Gastroesophageal sphincter (tissue), 4 donors: ENCODE measurements around the gene PRKAR2A. TPM values are rescaled to one million over a fixed set of nuclear protein-coding genes. Genes with fewer than 3 reads are reported as not detected.
"Not testable (repeated sequence)": the region's sequence is repeated elsewhere in the genome, so short reads cannot be mapped to it uniquely, and the experiment has no call there.

Source experiments
- ATAC-seq: fragments of 150-250 bp; one replicate; pipeline ENCODE4 v1.9.1; 2016; ENCODE audit warnings: mild to moderate bottlenecking, moderate library complexity
- H3K27ac ChIP-seq, 4 donors: fragments of 200-600 bp; sonication (generic) in 3 of 4; 1 replicate in 3 of 4; 2 replicates in 1 of 4; pipeline ENCODE4 v1.5.1; 2016 to 2019
- H3K27me3 ChIP-seq: fragments of 200-600 bp; sonication (generic); one replicate; pipeline ENCODE4 v1.5.1; 2019
- H3K36me3 ChIP-seq, 2 donors: fragments of 200-600 bp; sonication (generic); one replicate each; pipeline ENCODE4 v1.5.1; 2019; ENCODE audit warnings: control low read depth in 1 of 2
- H3K4me1 ChIP-seq, 3 donors: fragments of 200-600 bp; sonication (generic); 1 replicate in 2 of 3; 2 replicates in 1 of 3; pipeline ENCODE4 v1.5.1; 2016 to 2019; ENCODE audit warnings: control low read depth in 2 of 3
- H3K4me3 ChIP-seq, 2 donors: fragments of 200-600 bp; sonication (generic); one replicate each; pipeline ENCODE4 v1.5.1; 2019; ENCODE audit warnings: mild to moderate bottlenecking in 1 of 2, moderate library complexity in 1 of 2
- H3K9me3 ChIP-seq, 3 donors: fragments of 200-600 bp; sonication (generic); one replicate each; pipeline ENCODE4 v1.5.1; 2017 to 2019; ENCODE audit warnings: control low read depth in 2 of 3
- EP300 ChIP-seq: sonication (generic); formaldehyde crosslinking; IDR thresholded peaks from one replicate; pipeline ENCODE4 v1.6.1; 2017; ENCODE audit warnings: antibody characterized with exemption, mild to moderate bottlenecking
- POLR2A ChIP-seq, 2 donors: fragments of 450-650 bp; IDR thresholded peaks; one replicate each; pipeline ENCODE4 v1.6.1; 2017; ENCODE audit warnings: antibody characterized with exemption in 2 of 2, mild to moderate bottlenecking in 2 of 2, moderate library complexity in 1 of 2
- POLR2AphosphoS5 ChIP-seq: sonication (generic); formaldehyde crosslinking; IDR thresholded peaks from one replicate; pipeline ENCODE4 v1.6.1; 2017; ENCODE audit warnings: antibody characterized with exemption
- WGBS, 2 donors: methylation state at CpG; one replicate each; pipeline ENCODE4 v1.1.5; 2018; ENCODE audit warnings: low coverage in 1 of 2; 5-methylcytosine and 5-hydroxymethylcytosine counted together
- total RNA-seq, 4 donors: library from RNA; depleted of rRNA; stranded (reverse); fragments of >200 nt; gene quantifications; one replicate each; pipeline ENCODE4 v1.1.0, GENCODE V29; 2016
- TF ChIP-seq, protein P1 (sequence below), 4 experiments: fragments of 200-600 bp in 2 of 4; fragments of 450-650 bp in 2 of 4; sonication (generic) in 1 of 4; IDR thresholded peaks; one replicate each; pipeline ENCODE4 v1.5.1; 2017 to 2019; ENCODE audit warnings: antibody characterized with exemption in 4 of 4, mild to moderate bottlenecking in 2 of 4, moderate library complexity in 2 of 4

PRKAR2A gene
- total RNA-seq, 4 donors from 2014 or later = 33.7 to 45.0 (median 44.0) TPM

DNA sequence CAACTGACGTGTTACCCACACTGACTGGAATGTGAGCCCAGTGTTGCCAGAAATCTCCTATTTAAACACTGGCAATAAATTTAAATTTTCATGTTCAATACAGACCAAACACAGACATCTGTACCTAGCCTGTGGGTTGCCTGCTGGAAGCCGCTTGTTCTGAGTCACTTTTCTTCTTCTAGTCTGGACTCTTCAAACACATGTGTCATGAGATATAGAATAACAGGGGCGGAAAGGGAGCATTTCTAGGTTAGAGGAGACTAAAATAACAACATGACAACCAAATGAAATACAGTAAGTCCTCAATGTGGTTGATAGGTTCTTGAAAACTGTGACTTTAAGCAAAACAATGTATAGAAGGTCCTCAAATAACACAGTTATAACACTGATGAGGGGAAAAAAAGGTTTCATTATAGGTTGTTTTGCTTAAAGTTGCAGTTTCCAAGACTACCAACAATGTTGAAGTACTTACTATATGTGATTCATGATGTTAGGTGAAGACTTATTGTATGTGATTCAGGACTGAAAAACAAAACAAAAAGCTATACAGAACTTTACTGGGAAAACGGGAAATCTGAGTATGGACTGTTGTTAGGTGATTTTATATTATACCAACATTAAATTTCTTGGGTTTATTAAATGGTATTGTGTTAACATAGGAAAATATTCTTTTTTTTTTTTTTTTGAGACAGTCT, 63.1 kb downstream of the PRKAR2A start:
- WGBS, 2 donors = 77 to 83% methylated on average over 4 of the region's 4 CpGs
- no peaks in the 10 kb centered on the region for H3K4me1 ChIP-seq
- H3K27me3 ChIP-seq = no peaks in the 10 kb centered on the region
- peaks cover 0 to 85% of the 10 kb centered on the region in 2 donors for H3K36me3 ChIP-seq
- no peak overlapping the region for H3K27ac ChIP-seq
- H3K9me3 ChIP-seq = no peaks in the 10 kb centered on the region
- TF ChIP-seq POLR2A (IDR thresholded peaks at IDR 0.05) (no peak), EP300 (no peak), POLR2AphosphoS5 (no peak)
- TF ChIP-seq, protein P1, sequence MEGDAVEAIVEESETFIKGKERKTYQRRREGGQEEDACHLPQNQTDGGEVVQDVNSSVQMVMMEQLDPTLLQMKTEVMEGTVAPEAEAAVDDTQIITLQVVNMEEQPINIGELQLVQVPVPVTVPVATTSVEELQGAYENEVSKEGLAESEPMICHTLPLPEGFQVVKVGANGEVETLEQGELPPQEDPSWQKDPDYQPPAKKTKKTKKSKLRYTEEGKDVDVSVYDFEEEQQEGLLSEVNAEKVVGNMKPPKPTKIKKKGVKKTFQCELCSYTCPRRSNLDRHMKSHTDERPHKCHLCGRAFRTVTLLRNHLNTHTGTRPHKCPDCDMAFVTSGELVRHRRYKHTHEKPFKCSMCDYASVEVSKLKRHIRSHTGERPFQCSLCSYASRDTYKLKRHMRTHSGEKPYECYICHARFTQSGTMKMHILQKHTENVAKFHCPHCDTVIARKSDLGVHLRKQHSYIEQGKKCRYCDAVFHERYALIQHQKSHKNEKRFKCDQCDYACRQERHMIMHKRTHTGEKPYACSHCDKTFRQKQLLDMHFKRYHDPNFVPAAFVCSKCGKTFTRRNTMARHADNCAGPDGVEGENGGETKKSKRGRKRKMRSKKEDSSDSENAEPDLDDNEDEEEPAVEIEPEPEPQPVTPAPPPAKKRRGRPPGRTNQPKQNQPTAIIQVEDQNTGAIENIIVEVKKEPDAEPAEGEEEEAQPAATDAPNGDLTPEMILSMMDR (IDR thresholded peaks at IDR 0.05) = no peak
- ATAC-seq = no peak
- H3K4me3 ChIP-seq = no peak overlapping the region

DNA sequence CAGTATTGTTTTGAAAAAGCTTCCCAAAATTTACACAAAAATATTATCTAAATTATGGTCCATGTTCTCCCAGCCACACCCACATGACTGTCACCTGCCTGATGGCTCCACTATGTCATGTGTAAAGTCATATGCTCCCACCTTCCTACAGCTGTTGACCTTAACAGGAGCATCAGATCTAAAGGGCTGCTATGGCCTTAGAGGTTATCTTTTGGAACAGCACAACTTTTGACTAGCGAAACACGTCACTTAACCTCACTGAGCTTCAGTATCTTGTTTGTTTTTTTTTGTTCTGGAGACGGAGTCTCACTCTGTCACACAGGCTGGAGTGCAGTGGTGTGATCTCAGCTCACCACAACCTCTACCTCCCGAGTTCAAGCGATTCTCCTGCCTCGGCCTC, 64.4 kb downstream of the PRKAR2A start:
- Histone ChIP-seq H3K36me3 (peaks cover 0 to 84% of the 10 kb centered on the region in 2 donors), H3K4me3 (no peak overlapping the region), H3K4me1 (no peaks in the 10 kb centered on the region), H3K27me3 (no peaks in the 10 kb centered on the region), H3K27ac (no peak overlapping the region), H3K9me3 (no peaks in the 10 kb centered on the region)
- no peak for ATAC-seq
- no peak for TF ChIP-seq POLR2A (IDR thresholded peaks at IDR 0.05)
- TF ChIP-seq, protein P1 (IDR thresholded peaks at IDR 0.05) = no peak
- TF ChIP-seq POLR2AphosphoS5 = no peak
- no peak for TF ChIP-seq EP300
- WGBS, 2 donors = 82% methylated on average over 4 of the region's 6 CpGs; no CpG with 5 or more reads in 1 of the 2 donors

GRCh38 chr3:48782046-48782445, 65.6 kb downstream of the PRKAR2A start:
- no peak for TF ChIP-seq POLR2AphosphoS5
- TF ChIP-seq, protein P1 (IDR thresholded peaks at IDR 0.05) = no peak
- TF ChIP-seq EP300 = no peak
- no peak for TF ChIP-seq POLR2A (IDR thresholded peaks at IDR 0.05)
- H3K27me3 ChIP-seq = no peaks in the 10 kb centered on the region
- H3K4me1 ChIP-seq = no peaks in the 10 kb centered on the region
- H3K36me3 ChIP-seq = peaks cover 0 to 83% of the 10 kb centered on the region in 2 donors
- H3K9me3 ChIP-seq = no peaks in the 10 kb centered on the region
- ATAC-seq = no peak
- H3K27ac ChIP-seq = no peak overlapping the region
- no peak overlapping the region for H3K4me3 ChIP-seq

GRCh38 chr3:48778565-48778964, 69.1 kb downstream of the PRKAR2A start:
- H3K4me3 ChIP-seq, H3K9me3 ChIP-seq, H3K4me1 ChIP-seq, ATAC-seq, H3K27me3 ChIP-seq, H3K27ac ChIP-seq: not testable (repeated sequence)
- peaks cover 0 to 85% of the 10 kb centered on the region in 2 donors for H3K36me3 ChIP-seq
- WGBS, 2 donors = 88 to 100% methylated on average over 1 to 7 of the region's 8 CpGs

DNA sequence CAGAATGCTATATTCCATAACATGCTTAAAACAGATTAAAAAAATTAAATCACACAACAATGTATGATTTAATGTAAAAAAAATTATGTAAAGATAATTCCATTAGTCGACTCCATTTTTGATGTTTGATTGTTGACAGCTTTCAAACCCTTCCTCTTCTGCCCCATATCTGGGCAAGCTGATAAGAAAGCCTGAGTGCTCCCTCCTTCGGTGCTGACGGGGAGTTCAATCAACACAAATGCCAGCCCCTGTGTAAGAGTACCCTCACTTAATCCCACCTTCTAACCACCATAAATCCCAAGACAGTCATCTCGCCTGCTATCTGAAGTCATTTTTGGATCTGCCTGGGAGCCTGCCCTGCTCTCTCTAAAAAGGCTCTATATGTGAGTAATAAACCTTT, 70.8 kb downstream of the PRKAR2A start:
- H3K36me3 ChIP-seq = peaks cover 0 to 85% of the 10 kb centered on the region in 2 donors
- ATAC-seq = no peak
- no peaks in the 10 kb centered on the region for H3K27me3 ChIP-seq
- H3K4me1 ChIP-seq = no peaks in the 10 kb centered on the region
- H3K27ac ChIP-seq = no peak overlapping the region
- WGBS, 2 donors = 79 to 91% methylated on average over 4 of the region's 4 CpGs
- no peaks in the 10 kb centered on the region for H3K9me3 ChIP-seq
- TF ChIP-seq POLR2AphosphoS5 (no peak), EP300 (no peak), POLR2A (IDR thresholded peaks at IDR 0.05) (no peak)
- TF ChIP-seq, protein P1 (IDR thresholded peaks at IDR 0.05) = no peak
- no peak overlapping the region for H3K4me3 ChIP-seq
